ENCODE measurements around the gene CD3E.

The CD3E gene

DNA sequence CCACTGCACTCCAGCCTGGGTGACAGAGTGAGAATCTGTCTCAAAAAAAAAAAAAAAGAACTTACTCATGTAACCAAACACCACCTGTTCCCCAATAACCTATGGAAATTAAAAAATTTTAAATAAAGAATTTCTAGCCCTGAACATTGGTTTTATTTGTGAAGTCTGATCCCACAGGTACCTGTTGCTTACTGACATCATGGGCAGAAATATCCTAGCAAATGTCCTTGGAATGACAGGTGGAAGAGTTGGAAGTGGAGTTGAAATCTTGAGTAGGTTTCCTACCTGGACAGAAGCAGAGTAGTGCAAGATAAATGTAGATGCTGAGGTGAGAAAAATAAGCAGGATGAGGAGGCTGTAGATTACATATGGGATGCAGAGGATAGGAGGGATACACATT, 20.8 kb downstream of the CD3E start:
- DNase-seq (ENCODE audit: low spot score): no peak

DNA sequence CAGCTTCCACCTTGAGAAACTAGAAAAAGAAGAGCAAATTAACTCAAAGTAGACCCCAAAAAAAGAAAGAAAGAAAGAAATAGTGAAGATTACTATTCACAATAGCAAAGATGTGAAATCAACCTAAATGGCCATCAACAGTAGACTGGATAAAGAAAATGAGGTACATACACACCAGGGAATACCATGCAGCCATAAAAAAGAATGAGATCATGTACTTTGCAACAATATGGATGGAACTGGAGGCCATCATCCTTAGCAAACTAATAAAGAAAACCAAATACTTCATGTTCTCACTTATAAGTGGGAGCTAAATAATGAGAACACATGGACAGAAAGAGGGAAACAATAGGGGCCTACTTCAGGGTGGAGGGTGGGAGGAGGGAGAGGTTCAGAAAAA, 24.2 kb downstream of the CD3E start:
- no peak for DNase-seq (ENCODE audit: low spot score)

- DNase-seq (ENCODE audit: low spot score): peak; percentile 17
Measured at GRCh38 chr11:118334745-118335144, 30.2 kb downstream of the CD3E start.

DNA sequence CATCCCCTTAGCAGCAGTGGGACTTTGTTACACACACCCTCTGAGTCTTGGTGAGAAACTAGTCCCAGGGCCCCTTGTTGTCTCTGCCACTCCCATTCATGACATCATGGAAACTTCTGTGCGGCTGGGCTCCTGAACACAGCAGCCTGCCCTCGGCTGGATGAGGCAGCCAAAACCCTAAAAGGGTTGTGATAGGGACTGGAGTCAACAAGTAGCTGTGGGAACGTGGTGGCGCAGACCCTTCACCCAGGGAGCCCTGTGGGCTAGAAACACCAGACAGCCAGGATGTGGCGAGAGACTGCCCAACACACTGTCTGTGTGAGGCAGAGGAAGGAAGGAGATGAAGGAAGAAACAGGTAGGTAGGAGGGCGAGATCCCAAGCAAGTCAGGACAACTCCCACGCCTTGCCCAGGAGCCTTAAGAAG, 34.1 kb downstream of the CD3E start:
- no peak for DNase-seq (ENCODE audit: low spot score)

- no peak for DNase-seq (ENCODE audit: low spot score)
Measured at GRCh38 chr11:118339281-118339961, 34.9 kb downstream of the CD3E start.

DNA sequence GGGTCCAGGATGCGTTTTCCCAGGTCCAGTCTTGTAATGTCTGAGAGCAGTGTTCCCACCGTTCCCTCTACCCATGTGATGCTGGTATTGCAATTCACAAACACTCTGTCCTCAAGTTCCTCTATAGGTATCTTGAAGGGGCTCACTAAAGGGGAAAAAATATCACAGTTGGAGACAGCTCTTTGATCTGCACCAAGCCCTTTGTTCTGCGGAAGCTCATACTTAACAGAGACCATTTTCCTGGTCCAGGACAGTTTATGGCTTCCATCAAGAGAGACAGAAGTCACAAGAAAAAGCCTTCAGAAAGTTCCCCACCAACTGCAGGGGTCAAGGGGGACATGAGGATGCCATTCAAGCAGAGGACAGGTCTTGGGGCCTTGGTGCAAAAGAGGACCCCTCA, 35.9 kb downstream of the CD3E start:
- no peak for DNase-seq (ENCODE audit: low spot score)

DNA sequence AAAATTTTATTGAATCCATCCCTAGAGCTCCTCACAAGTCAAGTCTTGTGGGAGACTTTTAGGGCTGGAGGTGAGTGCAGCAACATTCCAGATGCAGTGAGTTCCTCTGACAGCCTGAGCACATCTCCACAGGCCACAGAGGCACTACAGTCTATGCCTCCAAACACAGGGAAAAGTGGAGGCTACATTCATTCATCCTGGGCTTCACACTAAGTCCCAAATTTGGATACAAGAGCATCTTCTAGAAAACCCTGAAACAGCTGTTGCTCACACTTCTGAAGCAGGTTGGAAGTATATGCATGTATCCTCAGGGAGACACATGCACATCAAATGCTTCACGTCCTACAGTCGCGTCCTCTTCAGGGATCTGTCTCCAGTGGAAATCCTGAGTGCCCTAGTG, 36.7 kb downstream of the CD3E start:
- no peak for DNase-seq (ENCODE audit: low spot score)

DNA sequence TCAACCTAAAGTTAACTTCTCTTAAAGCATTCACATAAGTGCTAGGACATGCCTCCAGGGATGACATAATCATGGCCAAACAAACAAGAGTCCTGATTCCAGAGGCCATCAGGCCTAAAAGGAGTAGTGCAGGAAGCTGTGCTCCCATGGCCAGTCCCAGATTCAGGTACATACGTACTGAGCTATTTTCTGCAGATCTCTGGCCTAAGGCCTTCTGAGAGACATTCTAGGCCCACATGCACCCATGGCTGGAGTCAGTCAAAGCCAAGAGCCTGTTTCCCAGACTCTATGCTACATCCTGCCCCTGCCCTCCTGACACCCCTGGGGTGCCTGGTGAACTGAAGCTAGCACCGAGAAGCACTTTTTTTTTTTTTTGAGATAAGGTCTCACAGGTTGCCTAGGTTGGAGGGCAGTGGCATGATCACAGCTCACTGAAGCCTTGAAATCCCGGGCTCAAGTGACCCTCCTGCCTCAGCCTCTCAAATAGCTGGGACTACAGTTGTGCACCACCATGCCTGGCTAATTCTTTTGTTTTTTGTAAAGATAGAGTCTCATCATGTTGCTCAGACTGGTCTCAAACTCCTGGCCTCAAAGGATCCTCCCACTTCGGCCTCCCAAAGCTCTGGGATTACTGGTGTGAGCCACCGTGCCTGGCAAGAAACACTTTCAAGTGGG, 37.4 kb downstream of the CD3E start:
- no peak for DNase-seq (ENCODE audit: low spot score)

- DNase-seq (ENCODE audit: low spot score): no peak
Measured at GRCh38 chr11:118342503-118343161, 38.1 kb downstream of the CD3E start, which contains the start of gene CD3D. TSS of gene CD3D (minus strand) at chr11:118342705. CDS start at chr11:118342607, 98 bp downstream.

GRCh38 chr11:118343248-118343647, 38.7 kb downstream of the CD3E start:
- DNase-seq (ENCODE audit: low spot score): no peak

DNA sequence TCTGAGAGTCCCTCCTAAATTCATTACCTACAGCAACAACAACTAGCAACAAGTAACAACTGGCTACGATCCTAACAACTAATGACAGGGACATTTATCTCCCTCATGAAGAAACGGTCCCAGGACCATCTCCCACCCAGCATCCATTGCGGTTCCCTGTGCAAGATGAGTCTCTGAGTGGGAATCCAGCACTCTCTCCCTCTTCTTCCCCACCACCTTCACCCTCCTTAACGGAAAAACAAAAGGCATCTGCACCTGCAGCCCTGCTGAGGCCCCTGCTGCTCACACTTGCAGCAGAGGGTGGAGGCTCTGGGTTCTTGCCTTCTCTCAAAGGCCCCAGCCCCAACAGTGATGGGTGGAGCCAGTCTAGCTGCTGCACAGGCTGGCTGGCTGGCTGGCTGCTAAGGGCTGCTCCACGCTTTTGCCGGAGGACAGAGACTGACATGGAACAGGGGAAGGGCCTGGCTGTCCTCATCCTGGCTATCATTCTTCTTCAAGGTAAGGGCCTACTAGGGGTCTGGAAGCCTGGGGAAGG, 39.5 kb downstream of the CD3E start, which contains the start of gene CD3G:
Gene CD3G (plus strand): TSS at position 364 of the 535 bp plus-strand sequence. CDS start 80 bp downstream, at position 444.
- DNase-seq (ENCODE audit: low spot score): no peak

- no peak for DNase-seq (ENCODE audit: low spot score)
Measured at GRCh38 chr11:118349475-118349874, 44.9 kb downstream of the CD3E start.

DNA sequence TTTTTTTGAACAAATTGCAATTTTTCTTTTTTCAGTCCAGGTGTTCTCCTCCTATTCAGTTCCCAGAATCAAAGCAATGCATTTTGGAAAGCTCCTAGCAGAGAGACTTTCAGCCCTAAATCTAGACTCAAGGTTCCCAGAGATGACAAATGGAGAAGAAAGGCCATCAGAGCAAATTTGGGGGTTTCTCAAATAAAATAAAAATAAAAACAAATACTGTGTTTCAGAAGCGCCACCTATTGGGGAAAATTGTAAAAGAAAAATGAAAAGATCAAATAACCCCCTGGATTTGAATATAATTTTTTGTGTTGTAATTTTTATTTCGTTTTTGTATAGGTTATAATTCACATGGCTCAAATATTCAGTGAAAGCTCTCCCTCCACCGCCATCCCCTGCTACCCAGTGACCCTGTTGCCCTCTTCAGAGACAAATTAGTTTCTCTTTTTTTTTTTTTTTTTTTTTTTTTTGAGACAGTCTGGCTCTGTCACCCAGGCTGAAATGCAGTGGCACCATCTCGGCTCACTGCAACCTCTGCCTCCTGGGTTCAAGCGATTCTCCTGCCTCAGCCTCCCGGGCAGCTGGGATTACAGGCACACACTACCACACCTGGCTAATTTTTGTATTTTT, 48.7 kb downstream of the CD3E start:
- DNase-seq (ENCODE audit: low spot score): peak; percentile 50

GRCh38 chr11:118358071-118358470, 53.5 kb downstream of the CD3E start:
- no peak for DNase-seq (ENCODE audit: low spot score)

GRCh38 chr11:118359295-118359958, 54.9 kb downstream of the CD3E start, which contains the start of gene UBE4A:
TSS of gene UBE4A (plus strand) at chr11:118359600. CDS start at chr11:118365081, 5,481 bp downstream.
- DNase-seq (ENCODE audit: low spot score): peak; percentile 93

DNA sequence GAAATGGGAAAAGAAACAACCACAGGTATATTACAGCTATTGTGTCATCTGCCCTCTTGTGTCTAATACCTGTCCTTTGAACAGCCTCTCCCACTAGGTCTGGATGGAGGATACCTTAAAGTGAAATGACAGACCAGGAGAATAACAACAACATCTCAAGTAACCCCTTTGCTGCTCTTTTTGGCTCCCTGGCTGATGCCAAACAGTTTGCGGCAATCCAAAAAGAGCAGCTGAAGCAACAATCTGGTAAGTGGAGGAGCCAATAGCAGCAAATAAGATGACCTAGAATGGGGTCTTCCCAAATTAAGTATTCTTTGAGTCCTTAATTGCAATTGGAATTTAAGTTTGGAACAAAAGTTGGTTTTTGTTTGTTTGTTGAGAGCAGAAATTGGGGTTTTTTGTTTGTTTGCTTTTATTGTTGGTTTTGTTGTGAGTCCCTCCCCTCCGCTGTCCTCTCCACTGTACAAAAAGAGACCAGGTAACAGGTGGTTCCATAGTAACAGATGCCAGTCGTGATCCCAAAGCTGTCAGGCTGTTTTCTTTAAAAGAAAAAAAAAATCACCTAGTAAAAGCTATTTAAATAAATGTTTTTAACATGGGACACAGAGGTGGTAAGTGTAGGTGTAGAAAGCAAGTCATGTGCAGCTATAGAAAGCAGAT, 60.6 kb downstream of the CD3E start:
- DNase-seq (ENCODE audit: low spot score): no peak

Data from pons (tissue), 1 donor.